Hypothalamus (tissue), 51 donors: Measurements from ENCODE around the gene OR2V1.
A peak's percentile ranks its signal among the peaks of the same experiment; 100 is the strongest.
"Not testable (repeated sequence)": the region's sequence is repeated elsewhere in the genome, so short reads cannot be mapped to it uniquely, and the experiment has no call there.

Source experiments
- DNase-seq, 51 donors: peaks; one replicate each; lab custom pipeline; 2025; lab: John Stamatoyannopoulos, UW

The OR2V1 gene

DNA sequence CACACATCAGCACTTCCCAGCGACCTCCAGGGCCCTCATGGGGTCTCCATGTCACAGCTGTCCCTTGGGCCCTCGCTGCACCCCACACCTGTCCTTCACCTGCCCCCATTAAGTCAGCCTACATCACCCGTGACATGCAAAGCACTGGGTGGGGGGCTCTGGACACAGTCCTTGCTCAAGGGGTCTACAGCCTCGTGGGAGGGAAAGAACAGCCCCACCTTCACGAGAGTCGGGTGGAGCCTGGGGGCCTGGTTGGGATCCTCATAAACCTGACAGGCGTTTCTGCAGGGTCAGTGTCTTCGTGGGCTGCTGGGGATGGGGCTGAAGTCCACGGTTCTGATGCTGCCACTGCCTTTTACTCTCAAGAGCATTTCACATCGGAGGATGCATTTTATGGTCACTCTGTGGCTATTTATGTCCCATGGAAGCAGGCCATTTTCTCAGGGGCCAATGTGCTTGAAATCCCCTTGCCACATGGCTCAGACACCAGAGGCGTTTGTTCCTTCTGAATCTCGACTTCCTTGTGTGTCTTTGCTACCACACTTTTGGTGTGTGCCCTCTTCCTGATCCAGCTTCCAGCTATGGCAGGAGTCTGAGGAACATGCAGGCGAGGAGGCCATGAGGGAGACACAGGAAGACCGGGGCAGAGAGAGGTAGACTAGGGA, at the start of gene OR2V1:
OR2V1 (minus strand) TSS at position 338 of the 665 bp plus-strand sequence. CDS start 5,865 bp downstream, outside the sequence.
- no peak for DNase-seq

GRCh38 chr5:181177559-181177958, 46.6 kb upstream of the OR2V1 start:
- DNase-seq: not testable (repeated sequence)

DNA sequence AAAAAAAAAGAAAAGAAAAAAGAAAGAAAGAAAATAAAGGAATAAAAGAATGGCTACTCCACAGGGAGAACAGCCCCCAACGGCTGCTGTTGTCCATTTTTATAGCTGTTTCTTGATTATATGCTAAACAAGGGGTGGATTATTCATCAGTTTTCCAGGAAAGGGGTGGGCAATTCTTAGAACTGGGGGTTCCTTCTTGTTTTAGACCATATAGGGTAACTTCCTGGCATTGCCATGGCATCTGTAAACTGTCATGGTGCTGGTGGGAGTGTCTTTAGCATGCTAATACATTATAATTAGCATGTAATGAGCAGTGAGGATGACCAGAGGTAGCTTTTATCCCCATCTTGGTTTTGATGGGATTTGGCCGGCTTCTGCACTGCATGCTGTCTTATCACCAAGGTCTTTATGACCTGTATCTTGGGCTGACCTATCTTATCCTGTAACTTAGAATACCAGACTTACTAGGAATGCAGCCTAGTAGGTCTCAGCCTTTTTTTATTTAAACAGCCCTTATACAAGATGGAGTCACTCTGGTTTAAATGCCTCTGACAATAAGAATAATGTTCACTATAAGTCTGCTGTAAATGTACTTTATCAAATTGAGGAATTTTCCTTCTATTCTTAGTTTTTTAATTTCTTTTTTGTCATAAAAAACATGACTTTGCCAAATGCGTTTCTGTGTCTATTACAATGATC, 45.4 kb upstream of the OR2V1 start:
- no peak for DNase-seq

DNA sequence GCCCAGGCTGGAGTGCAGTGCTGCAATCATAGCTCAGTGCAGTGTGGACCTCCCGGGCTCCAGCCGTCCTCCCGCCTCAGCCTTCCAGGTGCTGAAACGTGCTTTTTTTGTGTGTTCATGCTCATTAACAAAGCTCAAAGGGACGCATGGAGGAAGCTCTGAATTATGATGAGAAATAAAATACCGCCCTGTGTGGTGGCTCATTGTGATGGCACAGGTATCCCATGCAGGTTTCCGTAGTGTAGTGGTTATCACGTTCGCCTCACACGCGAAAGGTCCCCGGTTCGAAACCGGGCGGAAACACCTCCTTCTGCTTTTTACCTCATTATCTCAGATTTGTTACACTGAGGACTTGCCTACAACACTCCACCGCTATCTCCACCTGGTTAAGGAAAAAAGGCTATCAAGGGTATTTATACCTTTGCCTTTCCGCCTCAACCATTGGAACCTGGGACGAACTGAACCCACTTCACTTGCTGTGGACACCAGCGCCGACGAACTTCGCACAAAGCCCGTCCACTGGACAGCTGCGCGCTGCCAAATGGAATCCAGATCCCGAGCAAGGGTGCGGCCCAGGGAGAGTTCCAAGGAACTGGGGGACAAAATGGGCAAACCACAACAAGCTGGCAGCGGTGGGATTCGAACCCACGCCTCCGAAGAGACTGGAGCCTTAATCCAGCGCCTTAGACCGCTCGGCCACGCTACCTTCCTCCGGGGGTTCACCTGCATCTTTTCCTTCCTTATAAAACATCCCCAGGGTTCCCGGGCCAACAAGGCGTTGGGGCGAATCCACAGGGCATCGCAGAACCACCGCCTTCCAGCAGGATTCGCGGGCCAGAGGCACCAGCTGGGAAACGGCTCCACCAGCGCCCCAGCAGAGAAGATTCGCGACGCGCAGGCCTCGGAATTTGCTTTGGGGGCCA, 42.7 kb upstream of the OR2V1 start:
- DNase-seq: no peak

DNA sequence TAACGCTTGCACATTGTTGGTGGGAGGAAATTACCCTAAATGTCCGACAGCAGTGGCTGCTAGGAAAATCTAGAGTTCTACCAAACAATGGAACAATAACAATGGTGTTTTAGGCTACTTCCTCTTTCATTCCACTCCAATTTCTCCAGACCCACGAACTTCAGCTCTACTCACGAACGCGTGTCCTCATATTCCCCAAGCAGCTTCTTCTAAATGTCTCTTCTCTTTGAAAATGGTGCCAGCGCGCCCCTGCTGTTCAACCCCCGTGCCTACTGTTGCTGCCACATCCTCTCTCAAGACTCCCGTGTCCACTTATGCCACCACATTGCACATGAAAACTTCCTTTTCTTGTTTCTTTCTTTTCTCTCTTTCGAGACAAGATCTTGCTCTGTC, 42.1 kb upstream of the OR2V1 start:
- DNase-seq: no peak

DNA sequence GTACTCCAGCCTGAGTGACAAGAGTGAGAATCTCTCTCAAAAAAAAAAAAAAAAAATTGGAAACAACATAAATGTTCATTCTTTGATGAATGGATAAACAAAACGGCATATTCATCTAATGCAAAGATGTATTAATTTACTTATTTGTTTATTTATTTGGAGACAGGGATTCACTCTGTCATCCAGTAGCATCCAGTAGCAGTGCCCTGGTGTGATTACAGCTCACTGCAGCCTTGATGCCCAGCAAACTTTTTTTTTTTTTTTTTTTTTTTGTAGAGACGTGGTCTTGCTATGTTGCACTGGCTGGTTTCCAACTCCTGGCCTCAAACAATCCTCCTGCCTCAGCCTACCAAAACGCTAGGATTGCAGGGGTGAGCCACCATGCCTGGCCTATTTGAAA, 40.8 kb upstream of the OR2V1 start:
- DNase-seq: no peak

- no peak for DNase-seq
Observed at GRCh38 chr5:181170996-181171395, 40.0 kb upstream of the OR2V1 start.

DNA sequence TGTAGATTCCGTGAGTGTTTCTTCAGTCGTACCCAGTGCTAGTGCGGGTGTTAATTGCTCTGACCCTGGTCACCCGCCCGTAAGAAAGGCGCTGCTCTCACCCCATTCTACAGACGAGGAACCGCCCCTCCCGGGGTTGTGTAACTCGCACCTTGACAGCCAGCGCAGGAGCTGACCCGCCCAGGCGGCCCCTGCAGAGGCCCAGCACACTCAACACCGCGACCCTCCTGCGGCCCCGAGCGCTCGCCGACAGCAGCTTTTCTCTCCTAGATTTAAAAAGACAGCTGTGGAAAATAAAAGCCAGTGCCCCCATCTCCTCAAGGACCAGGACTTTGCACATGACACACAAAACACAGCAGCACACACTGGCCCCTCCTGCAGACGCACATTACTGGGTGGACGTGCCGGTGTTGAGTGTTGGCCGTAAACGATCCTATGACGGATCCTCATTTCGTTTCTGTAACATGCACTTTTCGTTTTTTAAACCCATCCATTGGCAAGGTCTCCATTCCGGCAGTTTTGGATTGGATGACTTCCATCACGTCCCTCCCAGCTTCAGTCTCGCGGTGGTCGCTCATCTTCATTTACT, 39.4 kb upstream of the OR2V1 start:
- no peak for DNase-seq

DNA sequence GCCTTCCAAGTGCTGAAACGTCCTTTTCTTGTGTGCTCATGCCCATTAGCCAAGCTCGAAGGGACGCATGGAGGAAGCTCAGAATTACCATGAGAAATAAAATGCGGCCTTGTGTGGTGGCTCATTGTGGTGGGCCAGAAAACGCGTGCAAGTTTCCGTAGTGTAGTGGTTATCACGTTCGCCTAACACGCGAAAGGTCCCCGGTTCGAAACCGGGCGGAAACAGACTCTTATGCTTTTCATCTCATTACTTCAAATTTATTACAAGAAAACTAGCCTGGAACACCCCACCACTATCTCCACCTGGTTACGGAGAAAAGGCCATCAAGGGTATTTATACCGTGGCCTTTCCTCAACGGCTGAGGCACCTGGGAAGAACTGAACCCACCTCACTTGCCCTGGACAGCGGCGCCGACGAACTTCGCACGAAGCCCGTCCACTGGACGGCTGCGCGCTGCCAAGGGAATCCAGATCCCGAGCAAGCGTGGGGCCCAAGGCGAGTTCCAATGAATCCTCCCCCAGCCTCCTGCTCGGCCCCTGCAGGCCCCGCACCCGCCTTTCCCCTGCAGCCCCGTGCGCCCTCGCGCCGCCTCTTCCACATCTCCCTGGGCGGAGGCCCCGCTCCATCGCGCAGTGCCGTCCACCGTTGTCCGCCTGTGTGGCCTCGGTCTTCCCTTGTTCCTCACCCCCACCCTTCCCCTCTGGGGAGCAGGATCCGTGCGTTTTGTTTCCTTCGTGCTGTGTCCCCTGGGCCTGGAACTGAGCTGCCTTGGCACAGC, 38.7 kb upstream of the OR2V1 start:
- DNase-seq: peak in 14 of 51 donors; percentile 4 to 42 (median 20)

DNA sequence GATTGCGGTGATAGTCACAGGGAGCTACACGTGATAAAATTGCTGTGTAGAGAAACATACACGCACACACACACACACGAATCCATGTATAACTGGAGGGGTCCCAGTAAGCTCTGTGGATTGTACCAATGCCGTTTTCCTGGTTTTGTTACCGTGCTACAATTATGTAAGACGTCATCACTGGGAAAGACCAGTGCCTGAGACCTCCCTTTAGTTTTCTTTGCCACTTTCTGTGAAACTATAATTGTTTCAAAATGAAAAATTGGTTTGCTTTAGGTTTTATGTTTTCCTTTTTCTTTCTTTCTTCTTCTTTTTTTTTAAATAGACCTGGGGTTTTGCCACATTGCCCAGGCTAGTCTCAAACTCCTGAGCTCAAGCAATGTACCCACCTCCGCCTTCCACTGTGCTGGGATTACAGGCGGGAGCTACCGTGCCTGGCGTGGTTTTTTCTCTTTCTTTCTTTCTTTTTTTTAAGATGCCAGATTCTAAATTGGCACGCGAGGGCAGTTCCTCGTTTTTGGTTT, 37.7 kb upstream of the OR2V1 start:
- no peak for DNase-seq

- no peak for DNase-seq
Observed at GRCh38 chr5:181167814-181168488, 37.0 kb upstream of the OR2V1 start.

DNA sequence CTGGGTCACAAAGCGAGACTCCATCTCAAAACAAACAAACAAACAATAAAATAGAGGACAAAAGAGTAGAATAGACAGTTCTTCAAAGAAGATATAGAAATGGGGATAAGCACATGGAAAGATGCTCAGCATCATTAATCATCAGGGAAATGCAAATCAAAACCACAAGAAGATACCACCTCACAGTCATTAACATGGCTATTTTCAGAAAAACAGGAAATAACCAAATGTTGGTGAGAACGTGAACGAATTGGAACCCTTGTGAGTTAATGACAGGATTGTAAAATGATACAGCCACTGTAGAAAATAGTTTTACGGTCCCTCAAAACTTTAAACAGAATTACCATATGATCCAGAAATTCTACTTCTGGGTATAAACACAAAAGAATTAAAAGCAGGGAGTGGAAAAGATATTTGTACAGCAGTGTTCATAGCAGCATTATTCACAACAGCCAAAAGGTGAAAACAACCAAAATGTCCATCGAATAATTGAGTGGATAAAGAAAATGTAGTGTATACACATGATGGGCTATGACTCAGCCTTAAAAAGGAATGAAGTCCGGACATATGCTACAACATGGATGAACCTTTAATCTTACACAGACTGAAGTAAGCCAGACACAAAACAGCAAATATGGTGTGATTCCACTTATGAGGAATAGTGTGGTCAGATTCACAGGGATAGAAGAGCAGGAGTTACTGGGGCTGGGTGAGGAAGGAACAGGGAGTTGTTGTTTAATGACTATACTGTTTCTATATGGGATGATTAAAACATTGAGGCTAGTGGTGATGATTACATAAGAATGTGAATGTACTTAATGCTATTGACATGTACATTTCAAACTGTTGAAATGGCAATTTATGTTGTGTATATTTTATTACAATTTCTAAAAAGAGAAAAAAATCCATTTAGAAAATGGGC, 36.1 kb upstream of the OR2V1 start:
- no peak for DNase-seq

DNA sequence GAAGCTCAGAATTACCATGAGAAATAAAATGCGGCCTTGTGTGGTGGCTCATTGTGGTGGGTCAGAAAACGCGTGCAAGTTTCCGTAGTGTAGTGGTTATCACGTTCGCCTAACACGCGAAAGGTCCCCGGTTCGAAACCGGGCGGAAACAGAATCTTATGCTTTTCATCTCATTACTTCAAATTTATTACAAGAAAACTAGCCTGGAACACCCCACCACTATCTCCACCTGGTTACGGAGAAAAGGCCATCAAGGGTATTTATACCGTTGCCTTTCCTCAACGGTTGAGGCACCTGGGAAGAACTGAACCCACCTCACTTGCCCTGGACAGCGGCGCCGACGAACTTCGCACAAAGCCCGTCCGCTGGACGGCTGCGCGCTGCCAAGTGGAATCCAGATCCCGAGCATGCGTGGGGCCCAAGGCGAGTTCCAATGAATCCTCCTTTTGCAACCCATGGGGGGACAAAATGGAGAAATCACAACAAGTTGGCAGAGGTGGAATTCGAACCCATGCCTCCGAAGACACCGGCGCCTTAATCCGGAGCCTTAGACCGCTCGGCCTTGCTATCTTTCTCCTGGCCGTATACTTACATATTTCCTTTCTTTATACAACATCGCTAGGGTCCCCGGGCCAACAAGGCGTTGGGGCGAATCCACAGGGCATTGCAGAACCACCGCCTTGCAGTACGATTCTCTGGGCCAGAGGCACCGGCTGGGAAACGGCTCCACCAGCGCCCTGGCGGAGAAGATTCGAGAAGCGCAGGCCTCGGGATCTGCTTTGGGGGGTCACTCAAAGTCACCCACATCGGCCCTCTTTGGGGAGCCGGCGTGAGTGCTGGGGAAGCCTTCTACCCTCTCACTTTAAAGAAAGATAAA, 33.3 kb upstream of the OR2V1 start:
- DNase-seq: no peak

GRCh38 chr5:181163487-181164075, 32.6 kb upstream of the OR2V1 start:
- DNase-seq: no peak

DNA sequence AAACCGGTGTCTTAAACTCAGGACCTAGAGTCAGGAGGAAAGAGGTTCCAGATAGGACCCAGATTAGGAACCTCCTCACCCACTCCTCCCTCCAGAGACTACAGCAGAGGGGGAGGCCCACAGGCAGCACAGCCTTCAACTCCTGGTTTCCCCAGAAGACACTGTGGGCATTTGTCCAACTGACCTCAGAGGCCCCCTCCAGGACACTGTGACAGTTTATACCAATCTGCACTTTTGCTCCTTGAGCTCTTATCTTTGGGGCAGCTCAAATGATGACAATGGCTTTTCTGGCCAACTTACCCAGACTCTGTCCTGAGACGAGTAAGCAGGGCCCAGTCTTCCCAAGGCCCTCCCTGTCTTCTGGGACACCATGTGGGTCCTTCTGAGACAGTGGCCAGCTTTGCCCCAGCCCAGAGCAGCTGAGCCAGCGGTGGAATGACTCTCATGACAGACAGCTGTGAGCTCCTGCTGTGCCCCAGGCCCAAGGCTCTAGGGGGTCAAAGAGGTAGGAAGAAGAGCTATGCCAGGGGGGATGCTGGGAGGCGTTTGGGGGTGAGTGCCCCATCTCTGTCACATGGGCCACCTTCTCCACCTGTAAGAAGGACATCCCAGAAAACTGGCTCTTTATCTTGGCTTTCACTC, 30.7 kb upstream of the OR2V1 start:
- peak in 1 of 51 donors; percentile 42 for DNase-seq
